Nephron progenitor cell (in vitro differentiated cells): Measurements from ENCODE around the gene MMP24.
A peak's percentile ranks its signal among the peaks of the same experiment; 100 is the strongest.

Experiments used
- DNase-seq: peaks from one replicate; pipeline ENCODE4 v3.0.0; 2021
- H3K27ac Mint-ChIP-seq: 2 replicates; pipeline ENCODE4 v1.8.0; 2021; ENCODE audit warnings: mild to moderate bottlenecking, moderate library complexity, mixed read lengths
- H3K27me3 Mint-ChIP-seq: 2 replicates; pipeline ENCODE4 v1.8.0; 2021; ENCODE audit warnings: mild to moderate bottlenecking, low read depth, mixed read lengths; ENCODE audit not compliant: poor library complexity
- H3K36me3 Mint-ChIP-seq: 2 replicates; pipeline ENCODE4 v1.8.0; 2021; ENCODE audit warnings: low read depth, mixed read lengths
- H3K4me1 Mint-ChIP-seq: 2 replicates; pipeline ENCODE4 v1.8.0; 2021; ENCODE audit warnings: mixed read lengths
- H3K4me3 Mint-ChIP-seq: 2 replicates; pipeline ENCODE4 v1.8.0; 2021; ENCODE audit warnings: mild to moderate bottlenecking, moderate library complexity, mixed read lengths
- H3K9me3 Mint-ChIP-seq: 2 replicates; pipeline ENCODE4 v1.8.0; 2021; ENCODE audit warnings: mild to moderate bottlenecking, moderate library complexity, mixed read lengths
- TF ChIP-seq, protein P1 (sequence below): fragments of 200-600 bp; sonication (generic); IDR thresholded peaks from 2 replicates; pipeline ENCODE4 v1.5.0; 2021; ENCODE audit warnings: antibody characterized with exemption

Gene MMP24

DNA sequence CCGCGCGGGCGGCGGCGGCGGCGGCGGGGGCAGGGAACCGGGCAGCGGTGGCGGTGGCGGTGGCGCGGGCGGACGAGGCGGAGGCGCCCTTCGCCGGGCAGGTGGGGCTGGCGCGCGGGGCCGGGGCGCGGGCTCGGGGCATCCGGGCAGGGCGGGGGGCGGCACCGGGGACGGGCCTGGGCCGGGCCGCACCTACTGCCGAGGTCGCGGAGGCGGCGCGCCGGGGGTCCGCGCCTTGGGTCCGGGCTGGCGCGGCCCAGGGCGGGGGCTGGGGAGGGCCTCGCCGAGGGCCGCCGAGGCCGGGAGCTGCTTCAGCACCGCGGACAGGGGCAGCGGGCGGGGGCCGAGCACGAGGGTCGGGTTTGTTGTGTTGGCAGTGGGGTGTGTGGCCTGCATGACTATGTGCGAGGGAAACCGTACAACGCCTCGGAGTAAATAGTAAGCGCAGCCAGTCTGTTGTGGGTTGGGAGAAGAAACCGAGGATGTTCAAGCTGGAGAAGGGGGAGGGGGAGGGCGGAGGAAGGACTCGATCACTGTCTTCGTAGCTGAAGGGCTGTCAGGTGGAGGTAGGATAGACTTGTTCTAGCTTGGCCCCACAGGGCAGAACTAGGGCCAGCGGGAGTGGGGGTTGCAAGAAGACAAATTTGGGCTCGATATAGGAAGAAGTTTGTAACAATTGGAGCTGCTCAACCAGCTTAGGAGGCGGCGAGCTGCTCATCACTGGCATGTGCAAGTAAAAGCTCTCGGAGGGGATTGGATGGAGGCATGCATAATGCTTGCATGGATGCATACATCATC lies 593 bp downstream of the MMP24 start:
- Mint-ChIP-seq H3K27me3 (peaks cover 85% of the 10 kb centered on the region), H3K9me3 (peaks cover 4% of the 10 kb centered on the region), H3K36me3 (no peaks in the 10 kb centered on the region), H3K4me1 (peaks cover 16% of the 10 kb centered on the region), H3K27ac (no peak overlapping the region), H3K4me3 (peak overlapping the region; percentile 71)
- TF ChIP-seq, protein P1, sequence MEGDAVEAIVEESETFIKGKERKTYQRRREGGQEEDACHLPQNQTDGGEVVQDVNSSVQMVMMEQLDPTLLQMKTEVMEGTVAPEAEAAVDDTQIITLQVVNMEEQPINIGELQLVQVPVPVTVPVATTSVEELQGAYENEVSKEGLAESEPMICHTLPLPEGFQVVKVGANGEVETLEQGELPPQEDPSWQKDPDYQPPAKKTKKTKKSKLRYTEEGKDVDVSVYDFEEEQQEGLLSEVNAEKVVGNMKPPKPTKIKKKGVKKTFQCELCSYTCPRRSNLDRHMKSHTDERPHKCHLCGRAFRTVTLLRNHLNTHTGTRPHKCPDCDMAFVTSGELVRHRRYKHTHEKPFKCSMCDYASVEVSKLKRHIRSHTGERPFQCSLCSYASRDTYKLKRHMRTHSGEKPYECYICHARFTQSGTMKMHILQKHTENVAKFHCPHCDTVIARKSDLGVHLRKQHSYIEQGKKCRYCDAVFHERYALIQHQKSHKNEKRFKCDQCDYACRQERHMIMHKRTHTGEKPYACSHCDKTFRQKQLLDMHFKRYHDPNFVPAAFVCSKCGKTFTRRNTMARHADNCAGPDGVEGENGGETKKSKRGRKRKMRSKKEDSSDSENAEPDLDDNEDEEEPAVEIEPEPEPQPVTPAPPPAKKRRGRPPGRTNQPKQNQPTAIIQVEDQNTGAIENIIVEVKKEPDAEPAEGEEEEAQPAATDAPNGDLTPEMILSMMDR, result no peak
- DNase-seq, result peak; percentile 93

DNA sequence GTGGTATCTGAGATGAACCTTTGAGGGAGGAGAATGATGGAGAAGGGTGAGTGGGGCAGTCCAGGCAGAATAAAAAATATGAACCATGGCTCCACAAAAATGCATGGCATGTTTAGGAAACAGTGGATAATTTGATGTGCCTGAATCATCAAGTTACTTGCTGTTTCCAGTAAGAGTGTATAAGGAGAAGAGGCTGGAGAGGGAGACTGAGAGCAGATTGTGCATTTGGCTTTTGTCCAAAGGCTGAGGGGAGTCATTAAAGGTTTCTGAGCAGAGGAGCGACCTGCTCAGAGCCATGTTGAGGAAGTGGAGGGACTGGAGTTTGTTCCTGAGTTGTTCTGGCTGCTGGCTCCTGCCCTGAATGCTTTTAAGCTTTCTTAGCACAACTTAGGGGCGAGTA lies 6.1 kb downstream of the MMP24 start:
- TF ChIP-seq, protein P1, result no peak
- H3K27ac Mint-ChIP-seq, result no peak overlapping the region

DNA sequence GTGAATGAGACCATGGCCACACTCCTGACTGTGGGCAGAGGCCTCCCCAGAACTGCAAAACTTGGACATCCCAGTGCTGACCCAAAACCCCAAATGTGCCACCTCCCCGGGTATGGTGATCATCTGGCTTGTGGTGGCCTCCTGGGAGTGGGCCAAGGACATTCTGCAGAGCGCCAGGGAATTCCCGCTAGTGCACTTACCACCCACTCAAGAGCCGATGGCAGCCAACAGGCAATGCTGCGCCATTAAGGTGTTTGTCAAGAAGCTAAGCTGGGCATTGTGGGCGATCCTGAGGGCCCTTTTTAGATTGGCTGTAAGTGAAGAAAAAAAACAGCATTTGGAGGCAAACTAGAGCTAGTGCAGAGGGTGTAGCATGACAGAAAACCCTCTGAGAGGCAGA lies 9.4 kb downstream of the MMP24 start:
- Mint-ChIP-seq H3K4me1 (no peaks in the 10 kb centered on the region), H3K9me3 (peaks cover 3% of the 10 kb centered on the region), H3K36me3 (no peaks in the 10 kb centered on the region), H3K4me3 (no peak overlapping the region), H3K27me3 (peaks cover 47% of the 10 kb centered on the region), H3K27ac (no peak overlapping the region)
- DNase-seq, result no peak
- TF ChIP-seq, protein P1, result no peak

More for the DNA sequence above, 6.1 kb downstream of the MMP24 start:
- no peak for DNase-seq
- Mint-ChIP-seq H3K27me3 (peaks cover 59% of the 10 kb centered on the region), H3K9me3 (peaks cover 3% of the 10 kb centered on the region), H3K4me3 (no peak overlapping the region), H3K36me3 (no peaks in the 10 kb centered on the region), H3K4me1 (no peaks in the 10 kb centered on the region)

DNA sequence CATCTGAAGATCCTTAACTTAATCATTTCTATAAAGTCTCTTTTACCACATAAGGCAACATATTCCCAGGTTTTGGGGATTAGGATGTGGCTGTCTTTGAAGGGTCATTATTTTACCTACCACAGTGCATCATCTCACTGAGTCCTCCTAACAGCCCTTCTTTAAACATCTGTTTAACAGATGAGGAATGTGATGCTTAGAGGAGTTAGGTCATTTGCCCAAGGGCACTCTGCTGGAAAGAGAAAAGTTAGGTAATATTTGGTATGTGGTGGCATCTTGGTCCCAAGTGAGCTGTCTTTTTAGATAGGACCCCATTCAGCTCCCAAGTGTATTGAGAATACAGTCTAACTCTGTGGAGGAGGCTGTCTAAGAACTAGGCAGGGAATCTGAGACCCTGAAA lies 11.0 kb downstream of the MMP24 start:
- Mint-ChIP-seq H3K4me1 (no peaks in the 10 kb centered on the region), H3K36me3 (no peaks in the 10 kb centered on the region), H3K27me3 (peaks cover 44% of the 10 kb centered on the region), H3K27ac (no peak overlapping the region), H3K9me3 (peaks cover 3% of the 10 kb centered on the region), H3K4me3 (no peak overlapping the region)
- TF ChIP-seq, protein P1, result no peak
- DNase-seq, result no peak

DNA sequence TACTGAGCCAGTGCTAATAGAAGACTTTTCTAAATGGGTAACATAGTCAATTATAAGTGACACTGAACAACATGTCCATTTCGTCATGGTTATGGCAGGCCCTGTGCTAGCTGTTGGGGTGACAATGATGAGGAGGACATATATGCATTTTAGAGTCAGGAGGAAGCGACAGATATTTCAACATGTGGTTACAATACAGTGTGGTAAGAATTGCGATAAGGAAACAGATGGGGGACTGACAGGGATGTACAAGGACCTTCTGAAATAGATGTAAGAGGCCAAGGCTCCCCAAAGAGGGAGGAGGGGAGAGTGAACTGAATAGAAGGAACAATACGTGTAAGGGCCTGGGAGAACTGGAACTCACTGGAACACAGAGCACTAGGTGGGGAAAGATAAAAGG lies 11.7 kb downstream of the MMP24 start:
- Mint-ChIP-seq H3K9me3 (peaks cover 3% of the 10 kb centered on the region), H3K4me1 (no peaks in the 10 kb centered on the region), H3K27me3 (peaks cover 43% of the 10 kb centered on the region), H3K27ac (no peak overlapping the region), H3K36me3 (no peaks in the 10 kb centered on the region), H3K4me3 (no peak overlapping the region)
- TF ChIP-seq, protein P1, result no peak
- no peak for DNase-seq

DNA sequence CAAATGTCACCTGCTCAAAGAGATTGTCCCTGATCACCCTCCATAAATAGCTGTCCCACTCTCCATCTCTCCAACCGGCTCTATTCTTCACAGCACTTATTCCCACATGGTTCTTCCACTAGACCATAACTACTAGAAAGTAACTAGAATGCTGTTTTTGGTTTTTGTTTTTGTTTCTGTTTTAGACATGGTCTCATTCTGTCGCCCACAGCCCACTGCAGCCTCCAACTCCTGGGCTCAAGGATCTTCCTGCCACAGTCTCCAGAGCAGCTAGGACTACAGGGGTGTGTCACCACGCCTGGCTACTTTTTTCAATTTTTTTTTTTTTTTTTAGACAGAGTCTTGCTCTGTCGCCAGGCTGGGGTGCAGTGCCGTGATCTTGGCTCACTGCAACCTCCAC lies 12.2 kb downstream of the MMP24 start:
- TF ChIP-seq, protein P1, result no peak
- Mint-ChIP-seq H3K27me3 (peaks cover 48% of the 10 kb centered on the region), H3K27ac (no peak overlapping the region), H3K4me3 (no peak overlapping the region), H3K9me3 (peaks cover 3% of the 10 kb centered on the region), H3K4me1 (no peaks in the 10 kb centered on the region), H3K36me3 (no peaks in the 10 kb centered on the region)
- no peak for DNase-seq
